Keratinocyte (primary cell): ENCODE data around the gene PRL. TPM values are rescaled to one million over a fixed set of nuclear protein-coding genes. Genes with fewer than 3 reads are reported as not detected.

Experiments
- DNase-seq: peaks from one replicate; pipeline ENCODE4 v3.0.0-alpha.2; 2011; ENCODE audit warnings: low read depth, missing footprints, low spot score
- FAIRE-seq: peaks from 2 replicates; lab custom pipeline; 2011; peaks lifted over from hg19 to GRCh38; lab: Jason Lieb, UNC
- H2AFZ ChIP-seq: 2 replicates; pipeline ENCODE4 v1.6.0; 2012; ENCODE audit warnings: low read length, control low read depth, inconsistent platforms; ENCODE audit not compliant: control insufficient read depth
- H3K27ac ChIP-seq: 2 replicates; pipeline ENCODE4 v1.5.1; 2011; ENCODE audit warnings: low read length; ENCODE audit not compliant: control insufficient read depth, insufficient read depth
- H3K27me3 ChIP-seq: 3 replicates; pipeline ENCODE4 v1.6.0; 2011; ENCODE audit warnings: low read length; ENCODE audit not compliant: control insufficient read depth, insufficient read depth; ENCODE audit errors: extremely low read depth
- H3K36me3 ChIP-seq, 2 experiments: 2 replicates in 1 of 2; 3 replicates in 1 of 2; pipeline ENCODE4 v1.5.1; 2011; ENCODE audit warnings: low read length in 2 of 2, mild to moderate bottlenecking in 1 of 2; ENCODE audit not compliant: control insufficient read depth in 2 of 2, insufficient read depth in 2 of 2; ENCODE audit errors: extremely low read depth in 1 of 2
- H3K4me1 ChIP-seq: 3 replicates; pipeline ENCODE4 v1.5.1; 2011; ENCODE audit warnings: low read length; ENCODE audit not compliant: control insufficient read depth, insufficient read depth; ENCODE audit errors: extremely low read depth
- H3K4me2 ChIP-seq: 3 replicates; pipeline ENCODE4 v1.6.0; 2011; ENCODE audit warnings: low read depth, low read length; ENCODE audit not compliant: control insufficient read depth, insufficient read depth; ENCODE audit errors: extremely low read depth
- H3K4me3 ChIP-seq, 3 experiments: fragments of 200-600 bp in 1 of 3; sonication (generic) in 1 of 3; 2 replicates in 2 of 3; 3 replicates in 1 of 3; pipeline ENCODE4 v1.5.1; 2011 to 2016; ENCODE audit warnings: low read length in 3 of 3, mild to moderate bottlenecking in 3 of 3, control low read depth in 2 of 3, inconsistent platforms in 1 of 3, low read depth in 1 of 3, mixed read lengths in 1 of 3, mixed run types in 1 of 3, moderate library complexity in 1 of 3; ENCODE audit not compliant: control insufficient read depth in 2 of 3, insufficient read depth in 2 of 3; ENCODE audit errors: extremely low read depth in 1 of 3
- H3K79me2 ChIP-seq: 2 replicates; pipeline ENCODE4 v1.6.0; 2012; ENCODE audit warnings: low read length; ENCODE audit not compliant: control insufficient read depth, insufficient read depth
- H3K9ac ChIP-seq: 3 replicates; pipeline ENCODE4 v1.6.0; 2011; ENCODE audit warnings: low read length; ENCODE audit not compliant: control insufficient read depth, insufficient read depth; ENCODE audit errors: extremely low read depth
- H3K9me1 ChIP-seq: 3 replicates; pipeline ENCODE4 v1.6.0; 2011; ENCODE audit warnings: low read length; ENCODE audit not compliant: control insufficient read depth, insufficient read depth; ENCODE audit errors: extremely low read depth
- H3K9me3 ChIP-seq: 2 replicates; pipeline ENCODE4 v1.5.1; 2012; ENCODE audit warnings: low read depth, low read length; ENCODE audit not compliant: control insufficient read depth
- H4K20me1 ChIP-seq: 3 replicates; pipeline ENCODE4 v1.6.0; 2011; ENCODE audit warnings: low read length; ENCODE audit not compliant: control insufficient read depth, insufficient read depth; ENCODE audit errors: extremely low read depth
- EZH2 ChIP-seq: IDR thresholded peaks from one replicate; pipeline ENCODE4 v1.6.1; 2012; ENCODE audit warnings: inconsistent platforms, mild to moderate bottlenecking, low read length, moderate library complexity
- dilution Hi-C: fragments of 300-500 bp; cut with MboI; formaldehyde crosslinking; loops from one replicate; pipeline ENCODE4 v1.7.0; 2020; ENCODE audit warnings: low sequenced_read_pairs; ENCODE audit not compliant: extremely low pct_ligation_motif_present
- polyA plus RNA-seq, 5 experiments: library from polyadenylated mRNA; depleted of rRNA in 3 of 5; stranded (reverse) in 3 of 5; stranded (forward) in 1 of 5; unstranded in 1 of 5; fragments of >200 nt; gene quantifications; 1 replicate in 1 of 5; 2 replicates in 3 of 5; 3 replicates in 1 of 5; pipeline versions ENCODE4 v1.2.1 to v1.2.3, GENCODE V29; 2011 to 2012; ENCODE audit warnings: missing spikeins in 2 of 5, low read depth in 1 of 5, low replicate concordance in 1 of 5
- TF ChIP-seq, protein P1 (sequence below), 3 experiments: IDR thresholded peaks in 1 of 3; conservative IDR thresholded peaks in 1 of 3; optimal IDR thresholded peaks in 1 of 3; 2 replicates in 2 of 3; 3 replicates in 1 of 3; pipeline versions ENCODE3 to v1.5.1; 2011; ENCODE audit warnings: low read length in 3 of 3, mild to moderate bottlenecking in 3 of 3, moderate library complexity in 2 of 3, control low read depth in 1 of 3, inconsistent platforms in 1 of 3; ENCODE audit not compliant: insufficient read depth in 2 of 3; ENCODE audit errors: extremely low read depth in 1 of 3

PRL gene
- polyA plus RNA-seq, 1 donor (not counting 4 experiments of a cell fraction or from before 2014, with no cell fraction given): not detected

DNA sequence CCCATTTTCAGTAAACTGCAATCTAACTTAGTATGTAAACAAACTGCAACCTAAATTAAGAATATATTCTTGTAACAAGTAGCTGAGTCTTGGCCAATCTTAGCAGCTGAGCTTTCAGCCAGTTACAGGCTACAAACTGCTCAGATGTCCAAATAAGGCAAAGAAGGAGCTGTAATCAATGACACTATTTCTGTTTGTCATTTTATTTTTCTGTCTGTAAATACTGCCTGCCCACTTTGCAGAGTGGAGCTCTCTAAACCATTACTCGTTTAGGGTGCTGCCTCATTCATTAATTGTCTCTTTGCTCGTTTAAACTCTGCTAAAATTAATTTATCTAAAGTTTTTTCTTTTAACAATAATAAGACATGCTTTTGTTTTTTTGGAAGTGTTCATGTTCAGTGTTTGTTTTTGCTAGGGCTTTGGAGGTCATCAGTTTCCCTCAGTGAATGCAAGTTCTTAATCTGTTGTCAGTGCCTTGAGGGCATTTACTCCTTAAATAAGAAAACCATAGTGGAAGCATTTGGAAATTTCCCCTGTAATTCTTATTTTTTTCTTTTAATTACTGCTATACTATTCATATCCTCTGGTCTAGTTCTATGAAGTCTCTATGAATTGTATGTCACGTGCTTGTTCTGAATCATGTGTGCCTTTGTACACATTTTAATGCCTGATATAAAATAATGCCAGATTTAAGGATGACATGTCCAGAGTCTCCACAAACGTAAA is 3.6 kb upstream of the PRL start:
- H3K4me3 ChIP-seq: no peak overlapping the region
- H4K20me1 ChIP-seq: no peaks in the 10 kb centered on the region
- FAIRE-seq (no peak), DNase-seq (no peak)
- TF ChIP-seq, protein P1, sequence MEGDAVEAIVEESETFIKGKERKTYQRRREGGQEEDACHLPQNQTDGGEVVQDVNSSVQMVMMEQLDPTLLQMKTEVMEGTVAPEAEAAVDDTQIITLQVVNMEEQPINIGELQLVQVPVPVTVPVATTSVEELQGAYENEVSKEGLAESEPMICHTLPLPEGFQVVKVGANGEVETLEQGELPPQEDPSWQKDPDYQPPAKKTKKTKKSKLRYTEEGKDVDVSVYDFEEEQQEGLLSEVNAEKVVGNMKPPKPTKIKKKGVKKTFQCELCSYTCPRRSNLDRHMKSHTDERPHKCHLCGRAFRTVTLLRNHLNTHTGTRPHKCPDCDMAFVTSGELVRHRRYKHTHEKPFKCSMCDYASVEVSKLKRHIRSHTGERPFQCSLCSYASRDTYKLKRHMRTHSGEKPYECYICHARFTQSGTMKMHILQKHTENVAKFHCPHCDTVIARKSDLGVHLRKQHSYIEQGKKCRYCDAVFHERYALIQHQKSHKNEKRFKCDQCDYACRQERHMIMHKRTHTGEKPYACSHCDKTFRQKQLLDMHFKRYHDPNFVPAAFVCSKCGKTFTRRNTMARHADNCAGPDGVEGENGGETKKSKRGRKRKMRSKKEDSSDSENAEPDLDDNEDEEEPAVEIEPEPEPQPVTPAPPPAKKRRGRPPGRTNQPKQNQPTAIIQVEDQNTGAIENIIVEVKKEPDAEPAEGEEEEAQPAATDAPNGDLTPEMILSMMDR (optimal IDR thresholded peaks at IDR 0.05 in 1 of 3, IDR thresholded peaks at IDR 0.05 in 1 of 3, conservative IDR thresholded peaks at IDR 0.05 in 1 of 3; ENCODE audit: extremely low read depth in 1 of 3, insufficient read depth in 2 of 3, low read length in 3 of 3): no peak
- TF ChIP-seq EZH2: no peak
- H3K9me3 ChIP-seq: no peaks in the 10 kb centered on the region
- no peak overlapping the region for H3K27ac ChIP-seq
- no peaks in the 10 kb centered on the region for H3K79me2 ChIP-seq
- dilution Hi-C loops: no loop called here
- no peaks in the 10 kb centered on the region for H3K36me3 ChIP-seq
- H3K4me2 ChIP-seq: no peak overlapping the region
- no peaks in the 10 kb centered on the region for H3K4me1 ChIP-seq
- H3K27me3 ChIP-seq: no peaks in the 10 kb centered on the region
- H3K9me1 ChIP-seq: no peaks in the 10 kb centered on the region
- no peak overlapping the region for H3K9ac ChIP-seq
- no peak overlapping the region for H2AFZ ChIP-seq

DNA sequence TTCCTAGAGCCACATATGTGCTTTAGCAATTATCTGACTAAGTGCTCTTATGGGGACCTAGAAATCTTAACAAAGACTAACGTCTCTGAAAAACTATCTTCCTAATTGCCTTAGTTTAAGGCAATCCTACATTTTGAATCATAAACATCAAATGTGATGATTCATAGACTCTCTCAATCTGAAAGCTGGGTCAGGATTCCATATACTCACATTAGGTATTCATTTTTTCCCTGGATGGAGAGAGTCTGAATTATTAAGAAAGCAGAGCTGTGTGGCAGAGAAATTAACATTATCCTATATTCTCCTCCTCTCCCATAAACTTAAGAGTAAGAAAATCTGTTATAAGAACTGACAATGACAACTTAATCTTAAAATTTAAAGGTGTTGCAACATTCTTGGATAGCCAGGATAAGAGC is 1.6 kb upstream of the PRL start:
- no peak for DNase-seq
- Histone ChIP-seq H3K79me2 (no peaks in the 10 kb centered on the region), H3K9me3 (no peaks in the 10 kb centered on the region), H3K27me3 (no peaks in the 10 kb centered on the region), H3K9me1 (no peaks in the 10 kb centered on the region), H3K4me2 (no peak overlapping the region), H2AFZ (no peak overlapping the region), H3K4me1 (no peaks in the 10 kb centered on the region), H4K20me1 (no peaks in the 10 kb centered on the region), H3K27ac (no peak overlapping the region), H3K4me3 (no peak overlapping the region), H3K9ac (no peak overlapping the region), H3K36me3 (no peaks in the 10 kb centered on the region)
- dilution Hi-C loops: no loop called here
- TF ChIP-seq, protein P1 (optimal IDR thresholded peaks at IDR 0.05 in 1 of 3, IDR thresholded peaks at IDR 0.05 in 1 of 3, conservative IDR thresholded peaks at IDR 0.05 in 1 of 3; ENCODE audit: extremely low read depth in 1 of 3, insufficient read depth in 2 of 3, low read length in 3 of 3): no peak
- no peak for TF ChIP-seq EZH2
- FAIRE-seq: no peak
